ENCODE data around the gene DLGAP1.

DLGAP1 gene

GRCh38 chr18:3457261-3457724 lies 997.8 kb downstream of the DLGAP1 start:
- peaks cover 55% of the 10 kb centered on the region for H3K36me3 ChIP-seq (ENCODE audit: insufficient read depth, low read length)
- H3K4me1 ChIP-seq (ENCODE audit: control insufficient read depth, insufficient read depth, low read length), result peaks cover 60% of the 10 kb centered on the region
- peak overlapping the region; percentile 99 for H3K9ac ChIP-seq (ENCODE audit: low read depth, low read length)

GRCh38 chr18:3456686-3457069 lies 998.4 kb downstream of the DLGAP1 start:
- Histone ChIP-seq H3K4me1 (ENCODE audit: control insufficient read depth, insufficient read depth, low read length) (peaks cover 56% of the 10 kb centered on the region), H3K27me3 (ENCODE audit: control insufficient read depth, insufficient read depth, low read length) (no peaks in the 10 kb centered on the region), H3K9me3 (replicated peaks; ENCODE audit: low read length) (no peaks in the 10 kb centered on the region), H3K9ac (ENCODE audit: low read depth, low read length) (peak overlapping the region; percentile 99), H3K36me3 (ENCODE audit: insufficient read depth, low read length) (peaks cover 54% of the 10 kb centered on the region), H3K4me3 (ENCODE audit: low read length) (no peak overlapping the region), H3K4me2 (ENCODE audit: low read length) (peak overlapping the region; percentile 90)

More at GRCh38 chr18:3457261-3457724, 997.8 kb downstream of the DLGAP1 start:
- Histone ChIP-seq H3K9me3 (replicated peaks; ENCODE audit: low read length) (no peaks in the 10 kb centered on the region), H3K4me2 (ENCODE audit: low read length) (peak overlapping the region; percentile 90), H3K4me3 (ENCODE audit: low read length) (no peak overlapping the region), H3K27me3 (ENCODE audit: control insufficient read depth, insufficient read depth, low read length) (no peaks in the 10 kb centered on the region)

DNA sequence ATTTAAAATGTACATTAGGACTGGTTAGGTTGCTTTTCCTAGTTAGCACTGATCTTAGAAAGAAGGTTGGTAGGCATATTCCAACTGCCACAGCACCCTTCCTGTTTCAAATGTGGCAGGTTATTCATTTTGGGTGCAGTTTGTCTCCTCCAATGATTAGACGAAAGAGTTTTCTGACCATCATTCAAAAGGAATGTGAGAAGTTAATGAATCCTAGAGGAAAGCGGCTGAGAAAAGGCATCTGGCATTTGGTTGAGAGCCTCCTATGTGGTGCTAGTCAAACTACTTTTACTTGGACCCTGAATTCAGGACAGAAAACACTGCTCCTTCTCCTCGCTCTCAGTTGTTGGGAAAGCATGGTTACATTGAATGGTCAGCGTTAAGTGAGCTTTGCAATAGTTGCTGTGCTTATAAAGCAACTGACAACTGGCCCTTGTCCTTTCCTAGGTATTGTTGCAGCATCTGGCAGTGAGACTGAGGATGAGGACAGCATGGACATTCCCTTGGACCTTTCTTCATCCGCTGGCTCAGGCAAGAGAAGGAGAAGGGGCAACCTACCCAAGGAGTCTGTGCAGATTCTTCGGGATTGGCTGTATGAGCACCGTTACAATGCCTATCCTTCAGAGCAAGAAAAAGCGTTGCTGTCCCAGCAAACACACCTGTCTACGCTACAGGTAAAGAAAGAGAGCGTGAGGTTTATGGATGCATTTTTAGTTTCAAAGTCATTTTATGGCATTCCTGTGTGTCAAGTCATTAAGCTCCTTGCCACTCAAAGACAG lies 999.0 kb downstream of the DLGAP1 start:
- H3K4me1 ChIP-seq (ENCODE audit: control insufficient read depth, insufficient read depth, low read length), result peaks cover 56% of the 10 kb centered on the region

DNA sequence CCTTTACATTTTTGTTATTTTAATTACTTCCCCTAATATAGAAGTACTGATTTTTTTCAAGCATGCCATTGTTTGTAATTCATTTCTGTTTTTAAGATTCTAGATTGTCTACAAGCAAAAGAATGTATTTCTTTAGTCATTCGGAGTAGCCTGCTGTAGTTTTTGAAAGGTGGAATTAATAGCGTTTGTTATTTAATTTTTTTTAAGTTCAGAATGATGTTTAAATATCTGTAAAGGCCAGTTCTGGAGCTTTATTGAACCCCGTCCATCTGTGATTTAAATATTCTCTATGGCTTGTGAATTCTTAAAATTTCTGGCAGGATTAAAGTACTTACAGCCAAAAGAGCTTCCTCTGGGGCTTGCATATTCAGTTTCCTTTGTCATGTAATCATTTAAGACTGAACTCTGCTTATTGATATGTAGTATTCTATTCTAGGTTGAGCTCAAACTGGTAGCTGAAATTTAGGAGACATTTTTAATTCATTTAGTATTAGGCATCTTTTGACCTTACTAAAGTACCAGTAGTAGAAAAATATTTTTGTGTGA lies 999.9 kb downstream of the DLGAP1 start:
- Histone ChIP-seq H3K4me1 (ENCODE audit: control insufficient read depth, insufficient read depth, low read length) (peaks cover 56% of the 10 kb centered on the region), H3K9ac (ENCODE audit: low read depth, low read length) (peak overlapping the region; percentile 99), H3K4me2 (ENCODE audit: low read length) (peak overlapping the region; percentile 90), H3K36me3 (ENCODE audit: insufficient read depth, low read length) (peaks cover 42% of the 10 kb centered on the region), H3K27me3 (ENCODE audit: control insufficient read depth, insufficient read depth, low read length) (no peaks in the 10 kb centered on the region), H3K4me3 (ENCODE audit: low read length) (peak overlapping the region; percentile 85), H3K9me3 (replicated peaks; ENCODE audit: low read length) (no peaks in the 10 kb centered on the region)

More for the DNA sequence above, 999.0 kb downstream of the DLGAP1 start:
- Histone ChIP-seq H3K9ac (ENCODE audit: low read depth, low read length) (peak overlapping the region; percentile 99), H3K4me2 (ENCODE audit: low read length) (peak overlapping the region; percentile 90), H3K36me3 (ENCODE audit: insufficient read depth, low read length) (peaks cover 50% of the 10 kb centered on the region), H3K4me3 (ENCODE audit: low read length) (peak overlapping the region; percentile 85), H3K27me3 (ENCODE audit: control insufficient read depth, insufficient read depth, low read length) (no peaks in the 10 kb centered on the region), H3K9me3 (replicated peaks; ENCODE audit: low read length) (no peaks in the 10 kb centered on the region)

GRCh38 chr18:3454365-3455089 lies 1000.6 kb downstream of the DLGAP1 start:
- H3K4me3 ChIP-seq (ENCODE audit: low read length), result peak overlapping the region; percentile 85
- H3K9me3 ChIP-seq (replicated peaks; ENCODE audit: low read length), result no peaks in the 10 kb centered on the region
- H3K36me3 ChIP-seq (ENCODE audit: insufficient read depth, low read length), result peaks cover 39% of the 10 kb centered on the region
- peak overlapping the region; percentile 99 for H3K9ac ChIP-seq (ENCODE audit: low read depth, low read length)
- H3K4me1 ChIP-seq (ENCODE audit: control insufficient read depth, insufficient read depth, low read length), result peaks cover 54% of the 10 kb centered on the region
- no peaks in the 10 kb centered on the region for H3K27me3 ChIP-seq (ENCODE audit: control insufficient read depth, insufficient read depth, low read length)
- peak overlapping the region; percentile 90 for H3K4me2 ChIP-seq (ENCODE audit: low read length)

GRCh38 chr18:3453540-3454364 lies 1001.4 kb downstream of the DLGAP1 start:
- H3K4me2 ChIP-seq (ENCODE audit: low read length), result peak overlapping the region; percentile 90
- no peaks in the 10 kb centered on the region for H3K27me3 ChIP-seq (ENCODE audit: control insufficient read depth, insufficient read depth, low read length)
- no peaks in the 10 kb centered on the region for H3K9me3 ChIP-seq (replicated peaks; ENCODE audit: low read length)
- peak overlapping the region; percentile 99 for H3K9ac ChIP-seq (ENCODE audit: low read depth, low read length)
- H3K36me3 ChIP-seq (ENCODE audit: insufficient read depth, low read length), result peaks cover 32% of the 10 kb centered on the region
- peak overlapping the region; percentile 85 for H3K4me3 ChIP-seq (ENCODE audit: low read length)
- peaks cover 46% of the 10 kb centered on the region for H3K4me1 ChIP-seq (ENCODE audit: control insufficient read depth, insufficient read depth, low read length)

DNA sequence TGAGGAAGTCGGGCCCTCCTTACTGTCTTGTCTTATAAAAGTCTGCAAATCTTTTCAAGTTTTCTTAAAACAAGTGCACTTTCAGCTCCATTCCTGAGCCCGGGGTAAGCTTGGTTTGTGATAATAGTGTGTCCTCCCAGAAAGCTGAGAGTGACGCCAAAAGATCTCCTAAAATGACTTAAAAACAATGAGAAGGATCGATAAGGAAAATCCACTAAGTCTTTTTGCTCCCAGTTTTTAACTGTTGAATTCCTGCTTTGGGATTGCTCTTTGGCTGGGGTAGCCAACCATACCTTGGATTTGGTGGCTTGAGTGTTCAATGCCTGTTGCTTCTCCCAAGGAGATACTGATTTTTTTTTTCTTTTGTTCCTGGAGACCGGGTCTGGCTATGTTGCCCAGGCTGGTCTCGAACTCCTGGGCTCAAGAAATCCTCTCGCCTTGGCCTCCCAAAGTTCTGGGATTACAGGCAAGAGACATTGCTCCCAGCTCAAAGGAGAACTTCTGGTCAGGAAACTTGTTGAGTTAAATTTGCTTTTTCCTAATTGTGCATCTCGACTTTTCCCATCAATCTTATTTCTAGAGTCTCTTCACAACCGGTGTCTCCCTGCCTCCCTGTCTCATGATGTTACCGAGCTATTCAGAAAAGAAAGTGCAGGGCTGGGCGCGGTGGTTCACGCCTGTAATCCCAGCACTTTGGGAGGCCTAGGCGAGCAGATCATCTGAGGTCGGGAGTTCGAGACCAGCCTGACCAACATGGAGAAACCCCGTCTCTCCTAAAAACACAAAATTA lies 1002.2 kb downstream of the DLGAP1 start:
- H3K4me1 ChIP-seq (ENCODE audit: control insufficient read depth, insufficient read depth, low read length), result peaks cover 38% of the 10 kb centered on the region
- peak overlapping the region; percentile 99 for H3K9ac ChIP-seq (ENCODE audit: low read depth, low read length)

DNA sequence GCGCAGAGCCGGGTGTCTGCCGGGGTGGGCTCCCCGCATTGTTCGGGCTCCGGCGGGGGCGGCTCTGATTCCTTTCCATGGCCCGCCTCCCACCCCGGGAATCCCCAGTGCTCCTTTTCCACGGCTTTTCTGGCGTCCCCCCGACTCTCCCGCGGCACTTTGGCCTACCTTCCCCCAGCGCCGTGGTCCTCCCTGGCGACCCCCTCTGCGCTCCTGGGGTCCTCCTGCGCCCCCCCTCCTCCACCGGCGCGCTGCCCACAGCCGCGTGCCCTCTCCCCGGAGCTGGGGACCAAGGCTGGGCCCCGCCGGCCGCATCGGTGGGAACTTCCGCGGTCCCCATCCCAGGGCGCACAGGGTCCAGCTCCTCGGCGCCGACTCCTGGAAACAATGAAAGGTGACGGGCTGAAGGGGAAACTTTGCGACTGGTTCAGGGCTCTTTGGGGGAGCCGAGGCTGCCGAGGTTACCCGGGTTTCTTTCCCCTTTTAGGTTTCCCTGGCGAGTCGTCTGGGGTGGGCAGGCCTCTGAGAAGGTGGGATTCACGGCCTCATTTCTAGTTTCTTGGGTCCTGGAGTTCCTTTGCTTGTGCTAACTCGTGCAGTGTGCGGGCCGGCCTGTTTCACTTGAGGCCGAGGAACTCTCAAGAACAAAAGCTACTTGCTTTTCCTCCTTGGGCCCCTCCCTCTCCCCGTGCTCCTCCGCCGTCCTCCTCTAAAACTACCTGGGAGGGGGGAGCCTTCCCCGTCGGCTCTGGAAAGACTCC lies 1002.9 kb downstream of the DLGAP1 start:
- Histone ChIP-seq H3K27me3 (ENCODE audit: control insufficient read depth, insufficient read depth, low read length) (no peaks in the 10 kb centered on the region), H3K9me3 (replicated peaks; ENCODE audit: low read length) (no peaks in the 10 kb centered on the region), H3K4me3 (ENCODE audit: low read length) (peak overlapping the region; percentile 85), H3K4me2 (ENCODE audit: low read length) (peak overlapping the region; percentile 90), H3K9ac (ENCODE audit: low read depth, low read length) (peak overlapping the region; percentile 99), H3K4me1 (ENCODE audit: control insufficient read depth, insufficient read depth, low read length) (peaks cover 37% of the 10 kb centered on the region), H3K36me3 (ENCODE audit: insufficient read depth, low read length) (peaks cover 18% of the 10 kb centered on the region)

More for the DNA sequence above, 1002.2 kb downstream of the DLGAP1 start:
- peak overlapping the region; percentile 85 for H3K4me3 ChIP-seq (ENCODE audit: low read length)
- H3K27me3 ChIP-seq (ENCODE audit: control insufficient read depth, insufficient read depth, low read length), result no peaks in the 10 kb centered on the region
- H3K4me2 ChIP-seq (ENCODE audit: low read length), result peak overlapping the region; percentile 90
- peaks cover 24% of the 10 kb centered on the region for H3K36me3 ChIP-seq (ENCODE audit: insufficient read depth, low read length)
- no peaks in the 10 kb centered on the region for H3K9me3 ChIP-seq (replicated peaks; ENCODE audit: low read length)

DNA sequence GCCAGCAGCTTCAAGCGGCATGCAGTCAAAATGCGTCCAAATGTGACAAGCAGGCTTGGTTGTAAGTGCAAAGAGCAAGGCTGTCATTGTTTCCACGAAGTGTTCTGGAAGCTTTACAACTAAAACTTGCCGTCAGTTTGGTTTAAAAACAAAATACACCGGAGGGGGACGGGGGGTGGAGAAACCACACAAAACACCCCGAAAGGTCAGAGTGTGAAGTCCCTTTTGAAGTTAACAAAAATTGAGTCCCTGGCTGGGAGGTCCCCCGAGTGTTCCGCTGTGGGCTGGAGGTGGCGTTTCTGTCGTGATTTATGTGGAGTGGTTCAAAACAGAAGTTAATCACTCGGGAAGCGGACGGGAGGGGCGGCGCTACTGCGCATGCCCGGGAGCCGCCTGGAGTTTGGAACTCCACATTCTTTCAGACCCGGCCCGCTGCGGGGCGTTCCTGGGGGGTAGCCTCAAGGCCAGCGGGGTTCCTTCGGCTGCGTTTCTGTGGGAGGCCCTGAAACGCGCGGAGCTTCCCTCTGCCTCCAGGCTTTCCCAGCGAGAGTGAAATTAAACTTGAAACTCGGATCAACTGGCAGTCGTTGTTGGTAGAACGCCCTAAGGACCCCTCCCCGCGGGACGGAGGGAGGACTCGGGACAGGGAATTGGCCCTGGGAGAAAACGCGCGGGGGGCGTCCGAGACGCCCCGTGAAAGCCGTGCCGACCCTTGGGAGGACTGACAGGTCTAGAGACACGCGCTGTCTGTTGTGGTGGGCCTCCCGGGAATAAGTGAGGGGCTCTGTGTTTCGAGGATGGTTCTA lies 1003.7 kb downstream of the DLGAP1 start:
- Histone ChIP-seq H3K9ac (ENCODE audit: low read depth, low read length) (peak overlapping the region; percentile 99), H3K4me3 (ENCODE audit: low read length) (peak overlapping the region; percentile 85), H3K9me3 (replicated peaks; ENCODE audit: low read length) (no peaks in the 10 kb centered on the region), H3K27me3 (ENCODE audit: control insufficient read depth, insufficient read depth, low read length) (no peaks in the 10 kb centered on the region), H3K4me1 (ENCODE audit: control insufficient read depth, insufficient read depth, low read length) (peaks cover 37% of the 10 kb centered on the region), H3K4me2 (ENCODE audit: low read length) (peak overlapping the region; percentile 90), H3K36me3 (ENCODE audit: insufficient read depth, low read length) (peaks cover 10% of the 10 kb centered on the region)
